ENCODE measurements around the gene RGS10. TPM values are rescaled to one million over a fixed set of nuclear protein-coding genes. Genes with fewer than 3 reads are reported as not detected.

RGS10 gene
- total RNA-seq, 1 experiment from 2014 or later: 10.6 TPM

GRCh38 chr10:119525116-119525515 lies 17.4 kb downstream of the RGS10 start:
- Mint-ChIP-seq H3K9me3 (no peaks in the 10 kb centered on the region), H3K36me3 (ENCODE audit: insufficient read depth in 1 of 3, low read depth in 3 of 3) (no peaks in the 10 kb centered on the region), H3K27me3 (ENCODE audit: low read depth) (peaks cover 2% of the 10 kb centered on the region; the same call in 1 of the 2 replicates), H3K27ac (no peak overlapping the region), H3K4me1 (peaks cover 5 to 6% of the 10 kb centered on the region in 2 experiments), H3K4me3 (no peak overlapping the region)
- Histone ChIP-seq H2BK20ac (ENCODE audit: low read depth, low read length, poor library complexity, severe bottlenecking) (no peak overlapping the region), H3K27me3 (ENCODE audit: insufficient read depth, low read length) (no peaks in the 10 kb centered on the region), H3T11ph (ENCODE audit: low read length) (no peak overlapping the region), H2AFZ (ENCODE audit: low read length) (no peak overlapping the region), H2BK120ac (ENCODE audit: low read depth, low read length, poor library complexity, severe bottlenecking) (no peak overlapping the region), H3K27ac (ENCODE audit: insufficient read length, low read depth, low read length) (no peak overlapping the region), H3K9ac (ENCODE audit: extremely low read depth, insufficient read length, low read length) (no peak overlapping the region), H3K23ac (ENCODE audit: insufficient read length, low read depth, low read length) (no peak overlapping the region), H3K79me2 (ENCODE audit: insufficient read depth, low read length) (no peaks in the 10 kb centered on the region), H3K23me2 (ENCODE audit: insufficient read length, low read depth, low read length, poor library complexity, severe bottlenecking) (no peaks in the 10 kb centered on the region), H2BK12ac (ENCODE audit: insufficient read length, low read depth, low read length) (no peak overlapping the region), H3K56ac (ENCODE audit: insufficient read length, low read depth, low read length) (no peak overlapping the region), H3K14ac (ENCODE audit: insufficient read depth, low read length) (no peak overlapping the region), H4K8ac (replicated peaks; ENCODE audit: insufficient read length, low read depth, low read length) (no peak overlapping the region), H4K91ac (ENCODE audit: insufficient read length, low read depth, low read length) (no peak overlapping the region), H2AK5ac (ENCODE audit: insufficient read length, low read length) (no peak overlapping the region), H3K79me1 (ENCODE audit: insufficient read depth, low read depth, low read length, poor library complexity, severe bottlenecking) (no peaks in the 10 kb centered on the region), H4K20me1 (ENCODE audit: control insufficient read depth, insufficient read depth, insufficient read length) (no peaks in the 10 kb centered on the region), H3K4me1 (ENCODE audit: insufficient read depth, low read length) (no peaks in the 10 kb centered on the region), H2BK15ac (ENCODE audit: low read depth, low read length) (no peak overlapping the region), H4K5ac (ENCODE audit: insufficient read length, low read depth, low read length) (no peak overlapping the region), H3K4ac (ENCODE audit: low read depth, low read length) (no peak overlapping the region), H3K9me3 (ENCODE audit: control insufficient read depth, low read depth, low read length) (no peaks in the 10 kb centered on the region), H2BK5ac (ENCODE audit: insufficient read length, low read length) (no peak overlapping the region), H3K4me2 (ENCODE audit: insufficient read depth, insufficient read length, low read length) (no peak overlapping the region), H3K18ac (ENCODE audit: insufficient read length, low read depth, low read length) (no peak overlapping the region)
- WGBS (ENCODE audit: extremely low coverage, insufficient read length, low lambda C conversion rate): no CpG with 5 or more reads among the region's 5 CpGs
- no peak for TF ChIP-seq CTCF (conservative IDR thresholded peaks at IDR 0.05)
- DNase-seq: no peak
